SH-SY5Y (cell line): ENCODE results near the gene USP14.

Experiments used
- GATA2 ChIP-seq: IDR thresholded peaks from 2 replicates; pipeline ENCODE4 v1.6.1; 2011; ENCODE audit warnings: mild to moderate bottlenecking, low read depth, low read length
- GATA3 ChIP-seq: IDR thresholded peaks from 2 replicates; pipeline ENCODE4 v1.6.1; 2011; ENCODE audit warnings: low read depth, mild to moderate bottlenecking, low read length, moderate library complexity

GRCh38 chr18:140670-141266 is 17.6 kb upstream of the USP14 start:
- TF ChIP-seq GATA2, result no peak
- TF ChIP-seq GATA3, result no peak
